Activated CD4-positive, alpha-beta T cell treated with anti-CD3 and anti-CD28 coated beads, Interleukin-2, amount 50 U/mL, for 24 hours (primary cell): ENCODE results near the gene STARD10.

Experiments used
- DNase-seq, 2 donors: peaks; one replicate each; pipeline ENCODE4 v3.0.0-alpha.2; 2020; ENCODE audit warnings: low read depth in 1 of 2, low spot score in 1 of 2

The STARD10 gene

DNA sequence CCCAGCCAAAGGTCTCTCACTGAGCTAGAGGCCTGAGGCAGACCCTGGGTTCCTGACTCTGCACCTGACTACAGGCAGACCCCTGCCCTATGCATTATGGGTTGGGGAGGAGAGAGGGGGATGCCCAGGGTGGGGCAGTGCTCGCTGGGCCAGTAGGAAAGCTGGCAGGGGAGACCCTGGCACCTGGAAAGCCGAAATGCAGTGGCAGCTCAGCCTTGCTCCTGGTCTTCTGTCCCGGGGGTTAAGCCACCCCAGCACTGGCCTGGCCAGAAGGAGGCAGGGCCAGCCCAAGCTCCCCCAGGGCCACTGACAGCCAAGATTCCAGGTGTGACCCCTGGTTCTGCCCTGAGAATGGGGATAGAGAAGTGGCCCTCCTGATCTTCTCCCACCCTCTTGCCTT, 47.0 kb downstream of the STARD10 start:
- no peak for DNase-seq

DNA sequence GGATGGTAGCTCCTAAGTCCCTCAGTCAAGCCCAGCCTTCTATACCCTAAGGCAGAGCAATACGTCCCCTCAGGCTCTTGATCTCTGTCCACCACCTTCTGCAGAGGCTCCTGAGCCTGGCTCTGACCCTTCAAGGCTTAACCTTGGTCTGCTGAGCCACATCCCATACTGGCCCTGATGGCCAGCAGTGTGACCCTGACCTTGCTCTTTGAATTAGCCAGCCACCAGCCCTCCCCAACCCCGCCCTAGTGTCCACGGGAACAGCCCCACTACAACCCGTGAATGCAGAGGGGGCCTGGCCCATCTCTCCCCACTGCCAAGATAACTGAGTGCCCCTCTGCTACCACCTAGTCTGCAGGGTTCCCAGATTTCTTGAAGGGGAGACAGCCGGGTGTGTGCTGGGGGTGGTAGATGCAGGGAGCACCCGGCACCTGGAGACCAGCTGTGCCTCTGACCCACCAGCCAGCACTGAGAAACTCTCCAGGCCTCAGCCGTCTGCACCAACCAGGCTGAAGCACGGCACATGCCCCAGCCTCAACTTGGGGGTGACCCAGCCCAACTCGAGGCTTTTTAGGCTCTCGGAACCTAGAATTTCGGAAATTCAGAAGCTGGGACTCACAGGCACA, 47.8 kb downstream of the STARD10 start:
- DNase-seq, result no peak

DNA sequence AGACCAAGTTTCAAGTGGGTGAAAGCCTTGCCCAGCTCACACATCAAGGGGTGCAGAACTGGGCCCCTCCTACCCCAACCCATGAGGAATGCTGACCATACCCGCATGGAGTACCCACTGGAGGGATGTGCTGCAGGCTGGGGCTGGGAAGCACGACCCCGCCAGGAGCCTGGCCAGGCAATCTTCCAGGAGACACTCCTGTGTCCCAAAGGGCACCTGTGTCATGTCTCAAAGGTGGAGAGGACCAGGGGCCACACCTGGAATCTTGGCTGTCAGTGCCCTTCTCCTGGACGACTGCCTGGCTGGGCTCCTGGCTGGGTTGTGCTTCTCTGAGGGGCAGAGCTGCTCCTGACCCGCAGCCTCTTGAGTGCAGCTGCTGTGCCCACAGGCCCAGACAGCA, 48.3 kb downstream of the STARD10 start:
- no peak for DNase-seq

DNA sequence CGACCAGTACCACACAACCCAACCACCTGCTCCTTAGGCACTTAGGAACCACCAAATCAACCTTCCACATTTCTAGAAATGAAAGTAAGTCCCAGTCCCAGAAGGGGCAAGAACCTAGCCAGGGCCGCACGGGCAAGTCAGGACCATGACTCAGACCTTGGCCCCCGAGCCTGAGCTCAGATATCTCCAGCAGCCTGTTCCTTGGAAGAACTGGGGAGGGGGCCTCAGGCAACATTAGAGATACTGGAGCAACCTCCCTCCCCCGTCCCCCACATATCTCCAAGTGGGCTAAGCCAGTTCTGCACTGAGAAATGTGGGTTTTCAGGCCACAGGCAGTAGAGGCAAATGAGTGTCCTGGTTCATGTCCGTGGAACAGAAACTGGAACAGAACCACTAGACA, 49.4 kb downstream of the STARD10 start:
- DNase-seq, result no peak

DNA sequence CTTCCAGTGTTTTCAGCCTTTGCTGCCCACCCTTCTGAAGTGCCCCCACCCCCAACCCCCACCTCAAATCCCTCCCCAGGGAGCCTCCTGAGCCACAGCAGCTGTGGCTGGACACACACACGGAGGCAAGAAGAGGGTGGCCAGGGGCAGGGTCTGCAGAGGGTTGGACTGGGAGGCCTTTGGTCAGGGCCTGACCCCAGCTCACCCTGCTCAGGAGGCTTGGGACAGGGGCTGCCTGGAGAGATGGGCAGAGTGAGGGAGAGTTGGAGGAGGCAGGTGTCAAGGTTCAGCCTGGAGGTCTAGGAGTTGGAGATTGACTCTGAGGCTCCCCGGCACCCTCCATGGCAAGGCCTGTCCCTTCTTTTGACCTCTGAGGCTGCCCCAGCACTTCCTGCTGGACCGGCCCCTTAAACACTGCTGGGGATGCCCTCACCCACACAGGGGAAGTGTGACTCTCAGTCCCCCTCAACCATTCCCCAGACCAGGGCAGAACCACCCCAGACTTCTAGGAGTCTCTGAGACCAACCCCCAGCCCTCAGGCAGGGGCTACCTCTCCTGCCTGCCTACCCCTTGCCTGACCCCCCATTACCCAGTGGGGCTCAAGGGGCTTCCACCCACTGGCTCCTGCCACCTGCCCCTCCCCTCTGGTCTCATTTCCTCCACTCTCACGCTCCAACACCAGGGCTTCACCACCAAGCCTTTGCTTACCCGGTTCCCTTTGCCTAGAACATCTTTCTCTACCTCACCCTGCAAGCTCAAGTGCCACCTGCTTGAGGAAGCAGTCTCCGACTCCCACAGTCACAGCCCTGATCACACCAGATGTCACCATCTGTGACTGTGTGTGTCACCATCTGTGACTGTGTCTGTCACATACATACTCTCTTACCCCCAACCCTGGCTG, 50.3 kb downstream of the STARD10 start:
- no peak for DNase-seq

DNA sequence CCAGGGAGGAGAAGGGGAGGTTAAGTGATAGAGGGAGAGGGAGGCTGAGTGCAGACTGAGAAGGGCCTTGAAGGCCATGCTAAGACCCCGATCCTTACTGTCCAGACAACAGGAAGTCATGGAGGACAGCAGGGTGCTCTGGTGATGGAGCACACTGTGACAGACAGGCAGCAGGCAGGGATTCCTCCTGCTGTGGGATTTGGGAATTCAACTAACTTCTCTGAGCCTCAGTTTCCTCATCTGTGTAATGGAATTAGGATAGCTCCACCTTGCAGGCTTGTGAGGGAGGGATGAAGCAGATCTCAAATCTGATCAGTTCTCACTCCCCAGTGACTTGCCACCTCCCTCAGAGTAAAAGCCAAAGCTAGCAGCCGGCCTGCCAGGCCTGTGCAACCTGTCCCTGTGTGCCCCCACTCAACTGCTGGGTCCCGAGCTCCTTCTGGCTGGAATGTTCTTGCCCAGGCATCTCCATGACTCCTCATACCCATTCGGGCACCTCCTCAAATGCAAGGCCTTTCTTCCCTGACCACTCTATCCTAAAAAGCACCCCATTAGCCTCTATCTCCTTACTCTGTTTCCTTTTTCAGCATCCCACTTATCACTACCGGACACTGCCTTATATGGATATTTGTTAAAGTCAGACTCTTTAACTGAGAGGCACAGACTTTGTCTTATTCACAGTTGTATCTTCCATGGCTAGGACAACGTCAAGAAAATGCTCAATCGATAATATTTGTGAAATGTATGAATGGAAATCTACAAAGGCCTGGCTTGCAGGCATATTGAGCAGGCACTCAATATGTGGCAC, 51.1 kb downstream of the STARD10 start:
- DNase-seq, result no peak

DNA sequence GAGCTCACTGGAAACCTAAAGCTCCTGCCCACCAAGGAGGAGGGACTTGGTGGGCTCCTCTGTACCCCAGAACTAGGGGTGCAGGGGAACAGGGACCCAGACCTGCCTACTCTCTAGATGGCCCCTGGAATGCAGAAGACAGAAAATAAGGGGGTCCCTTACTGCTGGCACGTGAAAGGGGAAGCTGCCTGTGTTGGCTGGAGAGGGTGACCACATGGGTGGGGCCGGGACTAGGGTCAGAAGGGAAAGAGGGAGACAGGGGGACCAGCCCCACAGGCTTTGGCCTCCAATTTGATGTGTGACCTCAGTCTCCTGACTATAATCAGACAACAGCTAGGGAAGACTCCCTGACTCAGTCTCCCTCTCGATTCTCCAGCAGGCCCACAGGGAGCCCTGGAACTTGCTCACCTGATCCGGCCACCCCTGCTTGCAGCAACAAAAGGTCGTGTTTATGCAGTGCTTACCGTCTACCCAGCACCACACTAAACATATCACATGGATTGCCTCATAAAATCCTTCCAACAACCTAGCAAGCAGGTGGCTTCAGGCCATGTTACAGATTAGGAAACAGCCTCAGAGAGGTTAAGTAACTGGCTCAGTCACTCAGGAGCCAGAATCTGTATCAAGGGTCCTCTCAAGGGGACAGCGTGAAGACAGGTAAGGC, 51.9 kb downstream of the STARD10 start:
- DNase-seq, result no peak

DNA sequence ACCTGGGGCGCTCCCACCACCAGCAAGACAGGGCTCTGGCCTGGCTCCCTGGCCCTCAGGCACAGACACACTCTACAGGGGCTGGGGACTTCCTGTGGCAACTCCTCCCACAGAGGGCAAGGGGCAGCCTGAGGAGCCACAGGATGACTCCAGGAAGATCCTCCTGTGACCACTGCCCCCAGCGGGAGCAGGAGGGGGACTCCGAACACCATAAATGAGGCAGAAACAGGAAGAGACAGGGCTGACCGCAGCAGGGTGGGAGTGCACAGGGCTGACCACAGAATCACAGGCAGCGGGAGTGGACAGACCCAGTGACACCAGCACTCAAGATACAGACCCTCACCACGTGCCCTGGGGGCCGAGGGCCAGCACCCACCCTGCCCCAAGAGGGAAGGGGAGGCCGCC, 52.4 kb downstream of the STARD10 start:
- no peak for DNase-seq

DNA sequence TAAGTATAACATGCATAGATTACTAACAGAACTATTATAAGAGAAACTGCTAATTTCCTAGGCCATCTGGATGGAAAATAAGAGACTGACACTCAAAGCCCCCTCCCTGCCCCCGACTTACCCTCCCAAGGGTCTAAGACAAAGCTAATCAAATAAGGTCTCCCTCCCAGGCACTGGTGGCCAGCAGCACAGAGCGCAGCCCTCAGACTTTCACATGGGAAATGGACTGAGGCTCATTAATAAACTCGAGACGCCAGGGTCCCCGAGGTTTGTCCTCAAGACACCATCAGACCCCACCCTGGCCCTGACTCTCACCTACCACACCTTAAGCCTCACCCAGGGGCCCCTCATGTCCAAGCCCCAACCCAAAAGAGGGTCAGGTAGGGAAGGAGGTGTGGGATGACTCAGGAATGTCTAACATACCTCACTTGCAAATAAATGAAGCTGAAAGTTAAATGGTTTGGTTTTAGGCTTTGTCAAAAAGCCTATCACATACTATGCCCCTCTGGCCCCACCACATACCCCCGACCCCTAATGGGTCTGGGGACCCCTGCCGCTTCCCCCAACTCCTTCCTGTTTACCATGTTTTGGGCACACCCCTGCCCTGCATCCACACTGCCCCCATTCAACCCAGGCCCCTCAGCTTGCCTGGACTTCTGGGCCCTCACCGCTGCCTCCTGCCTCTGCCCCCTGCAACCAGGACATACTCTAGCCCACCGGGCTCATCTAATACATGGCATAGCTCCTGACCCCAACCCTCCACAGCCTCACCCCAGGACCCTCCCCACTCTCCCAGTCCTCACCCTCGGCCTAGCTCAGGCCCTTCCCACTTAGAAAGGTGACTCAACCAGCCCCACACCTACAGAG, 53.1 kb downstream of the STARD10 start:
- DNase-seq, result no peak

DNA sequence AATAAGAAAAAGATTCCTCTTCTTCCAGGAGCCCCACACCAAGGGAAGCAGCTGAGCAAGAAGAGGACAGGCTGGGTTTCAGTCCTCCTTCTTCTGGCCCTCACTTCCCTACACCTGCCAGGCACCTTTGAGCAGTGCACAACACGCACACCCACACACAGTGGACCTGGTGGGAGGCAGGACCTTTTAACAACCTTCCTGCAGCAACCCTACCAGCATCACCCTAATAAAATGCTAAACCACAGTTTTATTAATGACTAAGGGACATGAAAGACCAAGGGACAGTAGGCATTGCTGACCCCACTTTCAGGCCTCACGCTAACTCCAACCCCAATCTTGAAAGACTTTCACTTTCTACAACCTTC, 53.8 kb downstream of the STARD10 start:
- DNase-seq, result no peak

DNA sequence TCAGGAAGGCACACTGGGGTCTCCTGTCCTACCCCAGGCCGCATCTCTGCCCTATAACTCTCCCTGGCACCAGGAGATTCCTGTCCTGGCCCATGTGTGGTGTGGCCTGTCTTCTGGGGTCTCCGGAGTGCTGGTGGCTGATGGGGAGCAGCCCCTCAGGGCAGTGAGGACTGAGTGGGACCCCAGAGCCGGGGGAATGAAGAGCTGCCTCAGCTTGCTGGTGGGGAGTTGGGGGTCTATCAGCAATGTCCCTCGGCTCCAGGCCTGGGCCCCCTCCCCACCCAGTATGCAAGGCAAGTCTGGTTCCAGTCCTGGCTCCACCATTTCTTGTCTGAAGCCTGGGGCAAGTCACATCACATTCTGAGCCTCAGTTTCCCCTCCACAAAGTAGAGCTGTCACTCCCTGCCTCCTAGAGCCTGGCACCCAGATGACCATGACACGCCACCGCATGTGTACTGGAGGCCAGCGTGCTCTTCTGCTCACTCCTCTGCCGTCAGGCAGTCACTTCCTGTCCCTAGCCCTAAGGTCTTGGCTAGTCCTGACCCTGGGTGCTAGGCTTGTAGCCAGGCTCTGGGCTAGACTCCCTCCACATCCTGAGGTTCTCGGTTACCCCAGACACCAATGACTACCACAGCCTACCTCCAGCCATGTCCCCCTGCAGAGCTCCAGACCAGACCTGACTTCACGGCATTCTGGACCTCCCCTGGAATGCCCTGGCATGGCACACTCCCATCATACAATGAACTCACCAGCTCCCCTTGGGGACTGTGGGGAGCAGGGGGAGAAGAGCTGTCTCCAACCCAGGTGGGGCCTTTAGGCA, 54.4 kb downstream of the STARD10 start:
- DNase-seq, result no peak

DNA sequence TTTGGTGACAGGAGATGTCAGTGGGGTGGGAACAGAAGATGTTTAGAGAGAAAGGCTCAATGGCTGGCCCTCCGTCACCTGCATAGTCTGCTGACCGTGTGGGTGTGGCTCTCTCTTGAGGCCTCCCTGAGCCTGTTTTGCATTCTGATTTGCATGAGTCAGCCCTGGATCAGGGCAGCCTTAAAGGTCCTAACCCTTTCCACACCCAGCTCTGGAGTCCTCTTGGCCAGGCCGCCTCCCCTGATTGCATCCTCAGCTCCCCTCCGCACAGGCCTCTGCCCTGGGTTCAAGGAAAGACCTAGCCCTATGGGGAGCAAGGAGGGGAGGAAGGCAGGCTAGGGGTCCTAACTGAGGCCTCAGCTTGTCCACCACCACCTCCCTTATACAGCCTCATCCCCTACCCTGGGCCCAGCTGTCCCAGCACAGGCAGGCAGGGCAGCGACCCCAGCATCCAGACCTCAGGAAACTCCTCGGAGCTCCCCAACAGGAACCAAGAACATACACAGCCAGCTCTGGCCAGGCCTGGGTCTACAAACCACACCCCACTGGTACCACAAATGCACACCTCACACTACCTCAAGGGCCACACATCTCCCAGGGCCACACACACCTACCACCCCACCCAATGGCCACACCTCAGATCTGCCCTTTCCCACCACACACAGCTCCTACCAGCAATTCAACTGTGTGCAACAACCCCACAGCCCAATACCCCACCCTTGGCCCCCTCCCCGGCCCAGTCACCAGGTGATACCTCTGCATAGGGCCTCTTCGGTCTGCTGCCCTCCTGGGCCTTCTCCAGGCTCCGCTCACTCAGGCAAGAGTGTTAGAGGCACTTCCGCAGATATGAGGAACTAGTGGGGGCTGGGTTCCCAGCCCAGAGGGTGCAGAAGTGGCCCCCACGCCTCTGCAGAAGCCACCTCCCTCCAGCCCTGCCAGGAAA, 55.4 kb downstream of the STARD10 start:
- no peak for DNase-seq

DNA sequence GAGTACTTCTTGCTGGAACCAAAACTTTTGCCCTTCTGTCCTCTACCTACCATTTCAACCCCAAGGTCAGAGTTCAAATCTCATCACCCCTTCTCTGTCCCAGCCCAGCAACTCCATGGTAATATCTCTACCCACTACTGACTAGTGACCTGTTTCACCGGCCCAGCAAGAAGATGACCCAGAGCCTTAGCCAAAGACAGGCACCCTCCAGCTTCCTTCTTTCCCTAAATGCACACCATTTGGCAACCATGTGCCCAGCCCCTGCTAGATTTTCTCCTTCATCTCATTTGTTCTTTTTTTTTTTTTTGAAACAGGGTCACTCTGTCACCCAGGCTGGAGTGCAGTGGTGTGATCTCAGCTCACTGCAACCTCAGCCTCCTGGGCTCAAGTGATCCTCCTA, 56.5 kb downstream of the STARD10 start:
- DNase-seq, result no peak

DNA sequence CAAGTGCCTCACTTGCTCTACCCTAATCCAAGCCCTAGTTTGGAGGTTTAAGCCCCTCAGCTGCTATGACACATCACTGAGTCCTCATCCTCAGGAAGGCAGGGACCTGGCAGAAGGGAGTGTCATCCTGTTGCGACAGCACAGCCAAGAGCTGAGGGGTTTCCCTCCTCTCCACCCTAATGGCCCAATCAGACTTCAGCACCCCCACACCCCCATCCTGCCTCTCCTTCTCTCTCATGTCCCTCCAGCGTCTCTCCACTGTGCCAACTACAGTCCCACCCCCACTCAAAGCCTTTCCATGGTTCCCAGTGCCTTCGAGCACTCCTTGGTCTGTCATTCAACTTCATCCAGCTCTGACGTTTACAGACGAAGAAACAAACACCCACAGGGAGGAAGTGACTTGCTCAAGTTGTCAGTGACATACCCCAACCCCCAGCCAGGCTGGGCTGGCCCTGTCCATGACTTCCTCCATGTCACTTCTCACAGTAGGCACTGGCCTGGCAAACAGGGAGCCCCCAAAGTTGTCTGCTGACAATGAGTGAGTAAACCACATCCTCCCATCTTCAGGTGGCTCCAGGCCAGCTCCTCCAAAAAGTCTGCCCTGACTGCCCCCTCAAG, 57.3 kb downstream of the STARD10 start:
- DNase-seq, result peak; percentile 31 to 46

DNA sequence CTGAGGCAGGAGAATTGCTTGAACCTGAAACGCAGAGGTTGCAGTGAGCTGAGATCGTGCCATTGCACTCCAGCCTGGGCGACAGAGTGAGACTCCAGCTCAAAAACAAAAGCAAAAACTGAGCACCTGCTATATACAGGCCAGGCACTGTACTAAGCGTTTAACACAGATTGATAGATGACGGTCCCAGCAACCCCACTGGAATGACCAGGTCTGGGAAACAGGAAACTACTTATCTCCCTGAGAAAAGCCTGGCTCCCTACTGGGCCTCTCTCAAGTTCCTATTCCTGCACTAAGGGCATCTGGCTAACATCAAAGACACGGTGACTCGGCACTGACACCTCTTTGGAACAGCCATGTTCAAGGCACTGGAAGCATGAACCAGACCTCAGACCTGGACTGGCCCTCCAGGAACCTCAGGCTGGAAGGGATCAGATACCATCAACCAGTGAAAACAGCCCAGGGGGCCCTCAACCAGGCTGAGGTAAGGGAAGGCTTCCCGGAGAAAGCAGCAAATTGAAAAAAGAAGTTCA, 58.3 kb downstream of the STARD10 start:
- DNase-seq, result no peak

DNA sequence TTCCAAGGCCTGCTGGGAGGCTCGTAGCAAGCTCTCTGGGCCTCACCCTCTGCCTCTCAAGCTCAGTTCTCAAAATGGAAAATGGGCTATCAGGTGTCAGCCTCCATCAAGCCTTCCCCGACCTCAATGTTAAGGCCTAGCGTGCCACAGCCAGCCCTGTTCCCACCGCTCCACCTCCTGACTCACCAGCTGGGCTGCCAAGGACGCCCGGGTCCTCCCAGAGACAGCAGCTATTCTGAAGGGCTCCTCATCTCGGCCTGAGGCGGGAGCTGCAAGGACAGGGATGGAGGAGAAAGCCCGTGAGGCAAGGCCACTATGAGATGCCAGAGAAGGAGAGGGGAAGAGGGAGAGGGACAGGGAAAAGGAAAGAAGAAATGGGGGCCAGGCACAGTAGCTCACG, 61.5 kb downstream of the STARD10 start:
- no peak for DNase-seq

DNA sequence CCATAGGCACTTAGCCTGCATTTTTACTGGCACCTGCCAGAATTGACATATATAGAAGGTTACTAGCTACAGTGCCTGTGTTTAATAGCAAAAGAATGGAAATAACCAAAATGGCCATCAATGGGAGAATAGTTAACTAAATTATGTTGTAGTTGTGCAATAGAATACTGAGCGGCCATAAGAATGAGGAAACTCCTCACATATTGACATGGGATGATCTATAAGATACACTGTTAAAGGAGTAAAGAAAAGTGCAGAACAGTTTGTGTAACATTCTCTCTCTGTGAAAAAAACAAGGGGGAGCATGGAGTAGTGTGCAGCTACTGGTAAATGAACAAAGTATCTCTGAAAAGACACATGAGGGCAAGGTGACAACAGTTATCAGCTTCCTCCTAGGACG, 63.1 kb downstream of the STARD10 start:
- no peak for DNase-seq

DNA sequence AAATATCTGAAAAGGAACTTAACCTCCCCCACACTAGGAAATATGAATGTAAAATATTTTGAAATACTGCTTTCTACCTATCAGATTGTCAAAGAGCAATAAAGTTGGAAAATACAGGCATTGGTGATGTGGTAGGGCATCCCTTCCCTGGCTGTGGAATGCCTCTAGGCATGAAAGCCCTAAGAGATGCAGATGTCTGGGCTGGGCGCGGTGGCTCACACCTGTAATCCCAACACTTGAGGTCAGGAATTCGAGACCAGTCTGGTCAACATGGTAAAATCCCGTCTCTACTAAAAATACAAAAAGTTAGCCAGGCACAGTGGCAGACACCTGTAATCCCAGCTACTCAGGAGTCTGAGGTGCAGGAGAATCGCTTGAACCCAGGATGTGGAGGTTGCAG, 63.6 kb downstream of the STARD10 start:
- no peak for DNase-seq
